GM23248 (cell line): ENCODE results near the gene SMYD3.

Experiments
- EZH2 ChIP-seq: fragments of 200-600 bp; sonication (generic); IDR thresholded peaks from 2 replicates; pipeline ENCODE4 v1.6.1; 2018; ENCODE audit warnings: antibody characterized with exemption, mild to moderate bottlenecking; ENCODE audit not compliant: insufficient read depth, poor library complexity, severe bottlenecking
- EZH2phosphoT487 ChIP-seq: fragments of 200-600 bp; sonication (generic); IDR thresholded peaks from 2 replicates; pipeline ENCODE4 v1.6.1; 2018; ENCODE audit warnings: antibody characterized with exemption, moderate library complexity, mild to moderate bottlenecking, low read depth; ENCODE audit not compliant: insufficient read depth

GRCh38 chr1:245921417-245921816 is 585.7 kb downstream of the SMYD3 start:
- TF ChIP-seq EZH2 (no peak), EZH2phosphoT487 (no peak)
